ENCODE data around the gene ODAD4. TPM values are rescaled to one million over a fixed set of nuclear protein-coding genes. Genes with fewer than 3 reads are reported as not detected.

ODAD4 gene
- total RNA-seq, 1 donor from 2014 or later = 2.1 TPM

- H3K4me1 Mint-ChIP-seq = peaks cover 22% of the 10 kb centered on the region
- DNase-seq (ENCODE audit: low spot score in 2 of 2, unreplicated experiment in 2 of 2) = no peak
- no peaks in the 10 kb centered on the region for H3K9me3 Mint-ChIP-seq
- peak overlapping the region; percentile 78 for H3K27ac Mint-ChIP-seq
- H3K4me3 Mint-ChIP-seq = peak overlapping the region; percentile 74
- peaks cover 13% of the 10 kb centered on the region for H3K36me3 Mint-ChIP-seq
- no peaks in the 10 kb centered on the region for H3K27me3 Mint-ChIP-seq (ENCODE audit: low read depth)
- TF ChIP-seq CTCF (IDR thresholded peaks at IDR 0.05; ENCODE audit: unreplicated experiment) = no peak
These were observed 37.6 kb downstream of the ODAD4 start for GRCh38 chr17:41967921-41968578.

GRCh38 chr17:41968676-41969075, 38.3 kb downstream of the ODAD4 start:
- H3K27ac Mint-ChIP-seq = no peak overlapping the region
- no peak for DNase-seq (ENCODE audit: low spot score in 2 of 2, unreplicated experiment in 2 of 2)
- no peaks in the 10 kb centered on the region for H3K9me3 Mint-ChIP-seq
- H3K4me3 Mint-ChIP-seq = peak overlapping the region; percentile 74
- TF ChIP-seq CTCF (IDR thresholded peaks at IDR 0.05; ENCODE audit: unreplicated experiment) = no peak
- peaks cover 18% of the 10 kb centered on the region for H3K36me3 Mint-ChIP-seq
- H3K27me3 Mint-ChIP-seq (ENCODE audit: low read depth) = no peaks in the 10 kb centered on the region
- H3K4me1 Mint-ChIP-seq = peaks cover 22% of the 10 kb centered on the region

GRCh38 chr17:41970901-41971331, 40.5 kb downstream of the ODAD4 start:
- H3K4me3 Mint-ChIP-seq = no peak overlapping the region
- no peak for TF ChIP-seq CTCF (IDR thresholded peaks at IDR 0.05; ENCODE audit: unreplicated experiment)
- H3K27me3 Mint-ChIP-seq (ENCODE audit: low read depth) = no peaks in the 10 kb centered on the region
- peaks cover 22% of the 10 kb centered on the region for H3K36me3 Mint-ChIP-seq
- no peak for DNase-seq (ENCODE audit: low spot score in 2 of 2, unreplicated experiment in 2 of 2)
- H3K4me1 Mint-ChIP-seq = peaks cover 12% of the 10 kb centered on the region
- H3K9me3 Mint-ChIP-seq = no peaks in the 10 kb centered on the region
- peak overlapping the region; percentile 3 for H3K27ac Mint-ChIP-seq

- Mint-ChIP-seq H3K27me3 (ENCODE audit: low read depth) (no peaks in the 10 kb centered on the region), H3K36me3 (peaks cover 29% of the 10 kb centered on the region)
These were observed 41.5 kb downstream of the ODAD4 start for GRCh38 chr17:41971721-41972523.

More at GRCh38 chr17:41971721-41972523, 41.5 kb downstream of the ODAD4 start:
- H3K4me1 Mint-ChIP-seq = peaks cover 12% of the 10 kb centered on the region
- DNase-seq (ENCODE audit: low spot score in 2 of 2, unreplicated experiment in 2 of 2) = no peak
- TF ChIP-seq CTCF (IDR thresholded peaks at IDR 0.05; ENCODE audit: unreplicated experiment) = peak; percentile 15
- H3K9me3 Mint-ChIP-seq = no peaks in the 10 kb centered on the region
- no peak overlapping the region for H3K4me3 Mint-ChIP-seq
- H3K27ac Mint-ChIP-seq = no peak overlapping the region
